ENCODE measurements around the gene ZNF784.

The ZNF784 gene

DNA sequence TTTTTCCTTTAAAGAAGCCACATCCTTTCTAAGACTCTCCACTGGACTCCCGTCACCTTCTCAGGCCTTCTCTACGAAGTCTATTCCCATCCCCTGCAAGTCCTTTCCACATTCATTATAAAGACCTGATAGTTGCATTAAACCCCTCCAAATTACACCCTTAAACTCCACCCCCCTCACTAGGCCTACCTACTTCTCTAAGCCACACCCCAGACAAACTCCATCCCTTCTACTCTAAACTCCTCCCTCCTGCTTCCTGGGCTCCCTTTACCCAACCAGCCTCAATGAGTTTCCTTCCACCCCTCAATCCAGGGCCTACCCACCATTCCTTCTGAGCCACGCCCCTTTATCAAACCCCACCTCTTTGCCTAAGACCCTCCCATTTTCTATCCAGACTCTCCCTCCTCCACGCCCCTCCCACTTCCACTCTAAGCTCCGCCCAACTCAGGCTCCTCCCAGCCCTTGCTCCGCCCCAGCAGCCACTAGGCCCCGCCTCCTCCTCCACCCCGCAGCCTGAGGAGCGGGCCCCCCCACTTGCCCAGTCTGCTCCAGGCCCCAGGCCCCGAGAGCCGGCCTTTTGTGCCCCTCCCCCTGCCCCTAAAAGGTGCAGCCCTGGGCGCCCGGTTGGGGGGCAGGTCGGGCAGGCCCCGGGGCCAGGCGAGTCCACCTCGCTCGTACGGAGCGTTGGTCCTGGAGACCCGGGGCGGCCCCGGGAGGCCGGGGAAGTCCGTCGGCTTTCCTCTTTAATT is 25.5 kb downstream of the ZNF784 start (continued):
- TF ChIP-seq ZNF654 (tag by site-specific recombination; IDR thresholded peaks at IDR 0.05; ENCODE audit: low read depth) (no peak), ZFP37 (tag by site-specific recombination; IDR thresholded peaks at IDR 0.05) (no peak), ZBTB8A (tag by site-specific recombination; IDR thresholded peaks at IDR 0.05) (peak; percentile 60; the same call in 1 of the 2 replicates), FEZF1 (tag by site-specific recombination; IDR thresholded peaks at IDR 0.05) (no peak), ZNF155 (tag by site-specific recombination; IDR thresholded peaks at IDR 0.05) (no peak), ZNF830 (tag by site-specific recombination; IDR thresholded peaks at IDR 0.05; ENCODE audit: low read depth) (no peak), ZNF23 (tag by site-specific recombination; IDR thresholded peaks at IDR 0.05; ENCODE audit: borderline replicate concordance) (no peak), ZNF777 (tag by site-specific recombination; IDR thresholded peaks at IDR 0.05; ENCODE audit: borderline replicate concordance) (no peak), ZNF266 (tag by site-specific recombination; IDR thresholded peaks at IDR 0.05; ENCODE audit: low read depth) (no peak), ZNF76 (tag by site-specific recombination; IDR thresholded peaks at IDR 0.05; ENCODE audit: borderline replicate concordance, low read depth) (no peak), ZNF10 (tag by site-specific recombination; IDR thresholded peaks at IDR 0.05) (no peak), REPIN1 (tag by site-specific recombination; IDR thresholded peaks at IDR 0.05; ENCODE audit: low read depth) (no peak), ZBTB11 (tag by site-specific recombination; conservative IDR thresholded peaks at IDR 0.05; ENCODE audit: low read depth) (no peak), ZNF610 (tag by site-specific recombination; IDR thresholded peaks at IDR 0.05; ENCODE audit: borderline replicate concordance) (peak; percentile 75), ZNF19 (tag by site-specific recombination; IDR thresholded peaks at IDR 0.05; ENCODE audit: low read depth) (no peak), ZNF514 (tag by site-specific recombination; IDR thresholded peaks at IDR 0.05) (no peak), SP7 (tag by site-specific recombination; IDR thresholded peaks at IDR 0.05) (0 out of 2 replicates have a peak, but pooled peaks have one; percentile 54), ZNF555 (tag by site-specific recombination; conservative IDR thresholded peaks at IDR 0.05) (no peak), SP2 (tag by site-specific recombination; IDR thresholded peaks at IDR 0.05) (peak; percentile 92), ZNF658 (tag by site-specific recombination; IDR thresholded peaks at IDR 0.05) (no peak), ZNF677 (tag by site-specific recombination; IDR thresholded peaks at IDR 0.05) (no peak), ZNF626 (tag by site-specific recombination; IDR thresholded peaks at IDR 0.05) (no peak), ZNF239 (tag by site-specific recombination; IDR thresholded peaks at IDR 0.05) (no peak), ZSCAN16 (tag by site-specific recombination; IDR thresholded peaks at IDR 0.05) (no peak), ZNF473 (tag by site-specific recombination; IDR thresholded peaks at IDR 0.05) (no peak), ZNF707 (tag by site-specific recombination; IDR thresholded peaks at IDR 0.05) (no peak), ZNF132 (tag by site-specific recombination; IDR thresholded peaks at IDR 0.05; ENCODE audit: borderline replicate concordance) (no peak), ZNF354C (tag by site-specific recombination; IDR thresholded peaks at IDR 0.05; ENCODE audit: borderline replicate concordance, low read depth) (no peak), ZNF600 (tag by site-specific recombination; IDR thresholded peaks at IDR 0.05) (no peak)
- TF ChIP-seq, protein P1, sequence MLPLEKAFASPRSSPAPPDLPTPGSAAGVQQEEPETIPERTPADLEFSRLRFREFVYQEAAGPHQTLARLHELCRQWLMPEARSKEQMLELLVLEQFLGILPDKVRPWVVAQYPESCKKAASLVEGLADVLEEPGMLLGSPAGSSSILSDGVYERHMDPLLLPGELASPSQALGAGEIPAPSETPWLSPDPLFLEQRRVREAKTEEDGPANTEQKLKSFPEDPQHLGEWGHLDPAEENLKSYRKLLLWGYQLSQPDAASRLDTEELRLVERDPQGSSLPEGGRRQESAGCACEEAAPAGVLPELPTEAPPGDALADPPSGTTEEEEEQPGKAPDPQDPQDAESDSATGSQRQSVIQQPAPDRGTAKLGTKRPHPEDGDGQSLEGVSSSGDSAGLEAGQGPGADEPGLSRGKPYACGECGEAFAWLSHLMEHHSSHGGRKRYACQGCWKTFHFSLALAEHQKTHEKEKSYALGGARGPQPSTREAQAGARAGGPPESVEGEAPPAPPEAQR (tag by site-specific recombination; IDR thresholded peaks at IDR 0.05), result no peak
- TF ChIP-seq, protein P2, sequence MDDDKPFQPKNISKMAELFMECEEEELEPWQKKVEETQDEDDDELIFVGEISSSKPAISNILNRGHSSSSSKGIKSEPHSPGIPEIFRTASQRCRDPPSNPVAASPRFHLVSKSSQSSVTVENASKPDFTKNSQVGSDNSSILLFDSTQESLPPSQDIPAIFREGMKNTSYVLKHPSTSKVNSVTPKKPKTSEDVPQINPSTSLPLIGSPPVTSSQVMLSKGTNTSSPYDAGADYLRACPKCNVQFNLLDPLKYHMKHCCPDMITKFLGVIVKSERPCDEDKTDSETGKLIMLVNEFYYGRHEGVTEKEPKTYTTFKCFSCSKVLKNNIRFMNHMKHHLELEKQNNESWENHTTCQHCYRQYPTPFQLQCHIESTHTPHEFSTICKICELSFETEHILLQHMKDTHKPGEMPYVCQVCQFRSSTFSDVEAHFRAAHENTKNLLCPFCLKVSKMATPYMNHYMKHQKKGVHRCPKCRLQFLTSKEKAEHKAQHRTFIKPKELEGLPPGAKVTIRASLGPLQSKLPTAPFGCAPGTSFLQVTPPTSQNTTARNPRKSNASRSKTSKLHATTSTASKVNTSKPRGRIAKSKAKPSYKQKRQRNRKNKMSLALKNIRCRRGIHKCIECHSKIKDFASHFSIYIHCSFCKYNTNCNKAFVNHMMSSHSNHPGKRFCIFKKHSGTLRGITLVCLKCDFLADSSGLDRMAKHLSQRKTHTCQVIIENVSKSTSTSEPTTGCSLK (tag by site-specific recombination; IDR thresholded peaks at IDR 0.05), result no peak
- TF ChIP-seq, protein P3, sequence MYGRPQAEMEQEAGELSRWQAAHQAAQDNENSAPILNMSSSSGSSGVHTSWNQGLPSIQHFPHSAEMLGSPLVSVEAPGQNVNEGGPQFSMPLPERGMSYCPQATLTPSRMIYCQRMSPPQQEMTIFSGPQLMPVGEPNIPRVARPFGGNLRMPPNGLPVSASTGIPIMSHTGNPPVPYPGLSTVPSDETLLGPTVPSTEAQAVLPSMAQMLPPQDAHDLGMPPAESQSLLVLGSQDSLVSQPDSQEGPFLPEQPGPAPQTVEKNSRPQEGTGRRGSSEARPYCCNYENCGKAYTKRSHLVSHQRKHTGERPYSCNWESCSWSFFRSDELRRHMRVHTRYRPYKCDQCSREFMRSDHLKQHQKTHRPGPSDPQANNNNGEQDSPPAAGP (tag by site-specific recombination; IDR thresholded peaks at IDR 0.05), result 0 out of 2 replicates have a peak, but pooled peaks have one; percentile 29
